Medulla oblongata (tissue), 1 donor: Measurements from ENCODE around the gene RHOH.
A peak's percentile ranks its signal among the peaks of the same experiment; 100 is the strongest.

Experiments
- DNase-seq: peaks from one replicate; pipeline ENCODE4 v3.0.0-alpha.2; 2015; ENCODE audit errors: extremely low spot score

The RHOH gene

DNA sequence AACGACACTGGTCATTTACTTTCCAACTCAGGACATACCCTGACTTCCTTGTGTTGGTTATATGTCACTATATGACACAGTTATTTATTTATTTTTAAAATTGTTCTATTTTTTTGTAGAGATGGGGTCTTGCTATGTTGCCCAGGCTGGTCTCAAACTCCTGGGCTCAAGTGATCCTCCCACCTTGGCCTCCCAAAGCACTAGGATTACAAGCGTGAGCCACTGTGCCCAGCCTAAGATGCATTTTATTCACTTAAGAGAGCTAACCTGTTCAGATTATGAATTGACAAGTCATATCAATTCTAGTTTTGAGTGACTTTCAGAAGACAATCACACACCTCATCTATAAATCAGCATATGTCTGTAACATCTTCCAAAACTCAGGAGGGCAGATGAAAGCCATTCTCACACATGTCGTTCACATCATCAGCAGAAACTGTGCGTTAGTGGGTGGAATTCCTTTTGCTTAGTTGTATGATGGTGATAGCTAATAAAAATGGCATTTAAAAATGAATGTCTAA, 9.4 kb upstream of the RHOH start:
- DNase-seq: no peak

DNA sequence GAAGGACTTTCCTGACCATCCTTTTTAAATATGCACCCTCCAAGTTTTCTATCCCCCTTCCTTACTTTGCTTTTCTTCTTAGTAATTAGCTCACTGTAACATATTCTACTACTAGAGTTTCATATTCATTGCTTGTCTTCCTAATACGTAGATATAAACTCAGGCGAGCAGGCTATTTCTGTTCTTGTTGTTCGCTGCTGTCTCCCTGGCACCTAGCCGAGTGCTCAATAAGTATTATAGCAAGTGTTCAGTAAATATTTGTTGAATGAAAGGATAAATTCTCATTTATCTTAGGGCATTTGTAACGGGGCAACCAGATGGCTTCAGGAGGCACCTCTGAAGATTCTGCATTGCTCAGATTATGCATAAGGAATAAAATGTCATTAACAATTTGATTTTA, 6.8 kb upstream of the RHOH start:
- DNase-seq: no peak

DNA sequence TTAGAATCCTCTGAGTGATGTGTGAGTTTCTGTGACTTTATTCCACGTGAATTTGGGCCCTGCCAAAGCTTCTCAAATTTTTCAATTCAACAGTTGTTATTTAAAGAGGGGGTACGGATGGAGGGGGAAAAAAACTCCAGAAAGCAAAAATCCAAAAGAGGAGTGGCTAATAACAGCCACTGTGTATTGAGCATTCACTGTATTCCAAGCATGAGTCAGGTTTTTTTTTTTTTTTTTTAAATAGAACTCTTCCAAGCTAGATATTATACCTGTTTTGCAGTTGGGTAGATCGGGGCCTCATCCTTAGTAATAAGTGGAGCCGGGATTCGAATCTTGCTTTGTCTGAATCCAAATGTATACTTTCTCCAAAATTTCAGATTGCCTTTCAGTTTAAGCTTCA, 6.4 kb upstream of the RHOH start:
- no peak for DNase-seq

- no peak for DNase-seq
These were observed 5.7 kb upstream of the RHOH start for GRCh38 chr4:40190880-40191815.

DNA sequence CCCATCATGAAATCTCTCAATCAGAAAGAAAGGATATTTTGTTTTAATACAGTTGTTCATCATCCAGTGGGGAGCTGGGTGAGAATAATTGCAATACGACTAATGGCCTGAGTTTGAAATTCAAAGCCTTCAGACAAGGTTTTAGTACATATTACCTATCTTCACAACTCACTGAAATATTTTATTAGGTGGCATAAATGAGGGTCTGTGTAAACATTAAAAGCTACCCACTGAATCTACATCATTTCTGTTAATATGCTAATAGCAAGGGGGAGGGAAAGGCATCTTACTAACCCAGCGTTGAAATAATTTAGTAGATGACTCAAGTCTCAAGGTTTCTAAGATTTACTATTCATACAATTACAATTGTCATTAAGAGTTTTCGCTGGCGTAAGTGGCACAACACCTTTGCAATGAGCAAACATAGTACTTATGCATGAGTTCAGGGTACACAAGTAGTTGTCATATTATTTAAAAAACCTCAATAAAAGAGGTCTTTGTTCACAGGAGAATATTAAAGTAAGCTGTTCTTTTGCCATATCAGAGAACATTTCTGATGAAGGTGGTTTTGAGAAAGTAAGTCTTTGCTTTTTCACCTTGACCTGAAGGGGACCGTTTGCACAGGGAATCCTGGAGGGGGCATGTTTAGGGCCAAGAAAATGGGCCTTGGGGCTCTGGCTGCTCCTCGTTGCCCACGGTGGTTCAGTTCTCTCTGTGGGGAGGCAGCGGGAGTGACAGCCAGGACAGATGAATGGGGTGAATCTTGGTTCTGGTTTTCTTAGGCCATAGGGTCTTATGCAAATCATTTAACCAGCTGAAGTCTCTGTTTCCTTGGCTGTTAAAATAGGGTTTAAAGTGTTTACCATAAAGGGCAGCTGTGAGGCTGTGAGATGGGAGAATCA, 4.5 kb upstream of the RHOH start:
- no peak for DNase-seq

- no peak for DNase-seq
These were observed 3.7 kb upstream of the RHOH start for GRCh38 chr4:40193016-40193571.

- no peak for DNase-seq
These were observed 3.3 kb upstream of the RHOH start for GRCh38 chr4:40193578-40193977.

- DNase-seq: no peak
These were observed 2.1 kb upstream of the RHOH start for GRCh38 chr4:40194602-40195161.

GRCh38 chr4:40195182-40196177, 1.4 kb upstream of the RHOH start:
- DNase-seq: no peak

DNA sequence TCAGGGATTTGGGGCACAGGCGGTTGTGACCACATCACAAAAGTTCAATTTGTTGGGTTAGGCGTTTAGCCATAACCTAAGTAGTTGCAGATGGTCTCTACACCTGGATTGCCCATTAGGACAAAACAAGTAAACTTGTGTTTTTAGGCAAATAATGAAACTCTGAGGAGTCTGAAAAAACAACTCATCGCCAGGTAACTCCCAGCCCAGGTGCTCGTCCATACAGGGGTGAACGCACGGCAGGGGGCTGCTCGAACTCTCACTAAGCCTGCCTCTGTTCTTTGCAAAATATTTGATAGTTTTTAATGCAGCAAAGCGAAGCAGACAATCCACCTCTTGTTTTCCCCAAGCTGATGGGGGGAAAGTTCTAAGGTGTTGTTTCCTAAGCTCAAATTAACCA, 559 bp upstream of the RHOH start:
- no peak for DNase-seq

- no peak for DNase-seq
These were observed 1.3 kb downstream of the RHOH start for GRCh38 chr4:40197879-40198689.

GRCh38 chr4:40199179-40199670, 2.4 kb downstream of the RHOH start:
- no peak for DNase-seq

DNA sequence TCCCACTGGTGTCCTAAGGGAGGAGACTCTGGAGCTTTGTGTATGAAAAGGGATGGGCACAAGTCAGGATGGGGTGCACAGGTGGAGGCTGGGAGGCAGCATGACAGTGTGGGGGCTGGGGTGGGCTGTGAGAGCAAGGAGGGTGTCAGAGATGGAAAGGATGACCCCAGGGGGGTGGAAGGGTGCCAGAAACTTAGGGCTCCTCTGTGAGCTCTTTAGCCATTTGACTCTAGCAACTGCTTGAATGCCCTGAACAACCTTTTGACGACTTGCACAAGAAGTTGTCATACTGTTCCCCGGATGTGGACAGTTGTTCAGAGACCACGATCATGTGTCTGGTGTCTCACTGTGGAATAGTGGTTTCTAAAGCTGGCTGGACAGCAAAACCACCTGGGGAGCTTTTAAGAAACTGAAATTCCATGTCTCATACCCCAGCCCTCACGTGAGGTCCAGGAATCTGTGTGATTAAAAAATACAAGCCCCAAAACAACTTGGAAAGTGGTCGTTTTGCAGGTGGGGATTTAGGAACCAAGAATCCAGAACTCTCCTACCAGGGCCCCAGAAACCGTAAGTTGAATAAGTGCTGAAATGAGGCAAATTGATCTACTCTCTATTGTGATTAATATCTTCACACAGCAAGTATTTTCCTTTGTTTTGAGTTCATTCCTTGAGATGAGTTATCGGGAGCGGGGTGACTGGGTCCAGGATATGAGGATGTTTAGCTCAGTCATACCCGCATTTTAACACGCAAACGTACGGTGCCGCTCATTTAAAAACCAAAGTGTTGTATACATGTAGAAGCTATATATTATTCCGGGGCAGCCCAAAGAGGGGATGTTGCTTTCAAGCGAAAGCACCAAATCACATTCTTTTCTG, 3.4 kb downstream of the RHOH start:
- peak; percentile 54 for DNase-seq

- peak; percentile 42 for DNase-seq
These were observed 4.3 kb downstream of the RHOH start for GRCh38 chr4:40200875-40201801.

- no peak for DNase-seq
These were observed 5.1 kb downstream of the RHOH start for GRCh38 chr4:40201898-40202297.

DNA sequence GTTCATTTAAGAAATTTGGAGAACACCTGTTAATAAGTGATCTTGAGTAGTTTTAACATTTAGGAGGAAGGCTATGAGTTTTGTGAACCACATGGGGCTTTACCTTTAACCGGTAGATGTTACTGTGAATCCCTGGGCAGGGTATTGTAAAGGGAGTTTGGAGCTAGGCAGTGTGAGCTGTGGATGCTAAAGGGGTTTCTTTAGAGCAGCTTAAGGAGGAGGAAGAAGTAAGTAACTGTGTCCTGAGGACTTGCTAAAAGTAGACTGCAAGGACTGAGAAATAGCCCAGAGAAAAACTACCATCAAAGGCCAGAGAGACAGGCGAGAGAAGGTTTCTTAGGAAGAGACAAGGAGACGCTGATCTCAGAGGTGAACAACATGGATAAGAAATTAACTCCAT, 5.6 kb downstream of the RHOH start:
- DNase-seq: no peak

DNA sequence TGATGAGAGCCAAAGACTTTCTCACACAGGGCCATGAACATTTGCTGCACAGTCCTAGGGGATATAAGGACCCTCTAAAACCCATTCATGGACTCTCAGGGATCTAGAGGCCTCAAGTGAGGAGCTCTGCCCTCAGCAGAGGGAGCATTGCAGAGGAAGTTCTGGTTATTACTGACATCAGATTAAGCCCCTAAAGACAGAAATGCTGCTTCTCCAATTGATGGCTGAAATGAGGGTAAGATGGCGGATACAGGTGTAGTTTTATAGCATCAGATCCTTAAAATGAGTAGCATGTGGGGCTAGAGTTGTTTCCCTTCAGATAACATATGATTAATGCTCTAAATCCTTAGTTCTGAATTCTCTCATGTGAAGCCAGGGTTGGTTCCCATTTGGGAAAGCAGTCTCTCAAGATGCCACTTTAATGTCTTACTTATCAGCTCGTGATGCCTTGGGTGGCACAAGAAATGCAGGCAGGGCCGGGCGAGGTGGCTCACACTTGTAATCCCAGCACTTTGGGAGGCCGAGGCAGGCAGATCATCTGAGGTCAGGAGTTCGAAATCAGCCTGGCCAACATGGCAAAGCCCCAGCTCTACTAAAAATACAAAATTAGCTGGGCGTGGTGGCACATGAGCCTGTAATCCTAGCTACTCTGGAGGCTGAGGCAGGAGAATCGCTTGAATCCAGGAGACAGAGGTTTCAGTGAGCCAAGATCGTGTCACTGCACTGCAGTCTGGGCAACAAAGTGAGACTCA, 7.9 kb downstream of the RHOH start:
- DNase-seq: no peak
